NB4 (cell line): ENCODE results near the gene YWHAG.

ENCODE experiments used
- POLR2A ChIP-seq: IDR thresholded peaks from 2 replicates; pipeline ENCODE4 v1.6.1; 2011; ENCODE audit warnings: mild to moderate bottlenecking; ENCODE audit not compliant: insufficient read length; ENCODE audit errors: extremely low read depth
- TF ChIP-seq, protein P1 (sequence below): IDR thresholded peaks from one replicate; pipeline ENCODE4 v1.5.1; 2012; ENCODE audit warnings: low read depth, low read length

GRCh38 chr7:76301000-76301399 is 57.8 kb downstream of the YWHAG start:
- TF ChIP-seq POLR2A: no peak
- TF ChIP-seq, protein P1, sequence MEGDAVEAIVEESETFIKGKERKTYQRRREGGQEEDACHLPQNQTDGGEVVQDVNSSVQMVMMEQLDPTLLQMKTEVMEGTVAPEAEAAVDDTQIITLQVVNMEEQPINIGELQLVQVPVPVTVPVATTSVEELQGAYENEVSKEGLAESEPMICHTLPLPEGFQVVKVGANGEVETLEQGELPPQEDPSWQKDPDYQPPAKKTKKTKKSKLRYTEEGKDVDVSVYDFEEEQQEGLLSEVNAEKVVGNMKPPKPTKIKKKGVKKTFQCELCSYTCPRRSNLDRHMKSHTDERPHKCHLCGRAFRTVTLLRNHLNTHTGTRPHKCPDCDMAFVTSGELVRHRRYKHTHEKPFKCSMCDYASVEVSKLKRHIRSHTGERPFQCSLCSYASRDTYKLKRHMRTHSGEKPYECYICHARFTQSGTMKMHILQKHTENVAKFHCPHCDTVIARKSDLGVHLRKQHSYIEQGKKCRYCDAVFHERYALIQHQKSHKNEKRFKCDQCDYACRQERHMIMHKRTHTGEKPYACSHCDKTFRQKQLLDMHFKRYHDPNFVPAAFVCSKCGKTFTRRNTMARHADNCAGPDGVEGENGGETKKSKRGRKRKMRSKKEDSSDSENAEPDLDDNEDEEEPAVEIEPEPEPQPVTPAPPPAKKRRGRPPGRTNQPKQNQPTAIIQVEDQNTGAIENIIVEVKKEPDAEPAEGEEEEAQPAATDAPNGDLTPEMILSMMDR: no peak
